Activated T-cell treated with anti-CD3 and anti-CD28 coated beads, Interleukin-2, amount 50 U/mL, for 24 hours (primary cell): ENCODE measurements around the gene RGS9.
A peak's percentile ranks its signal among the peaks of the same experiment; 100 is the strongest.

Source experiments
- DNase-seq: peaks from one replicate; pipeline ENCODE4 v3.0.0-alpha.2; 2020
- H3K27ac Mint-ChIP-seq: 2 replicates; pipeline ENCODE4 v1.8.0; 2020; ENCODE audit warnings: mild to moderate bottlenecking, mixed read lengths
- H3K27me3 Mint-ChIP-seq: 2 replicates; pipeline ENCODE4 v1.8.0; 2020; ENCODE audit warnings: mixed read lengths
- H3K36me3 Mint-ChIP-seq: 2 replicates; pipeline ENCODE4 v1.8.0; 2020; ENCODE audit warnings: low read depth, mixed read lengths
- H3K4me1 Mint-ChIP-seq: 2 replicates; pipeline ENCODE4 v1.8.0; 2020; ENCODE audit warnings: low read depth, mixed read lengths
- H3K4me3 Mint-ChIP-seq: 2 replicates; pipeline ENCODE4 v1.8.0; 2020; ENCODE audit warnings: mild to moderate bottlenecking, moderate library complexity, mixed read lengths
- H3K9me3 Mint-ChIP-seq: 2 replicates; pipeline ENCODE4 v1.8.0; 2020; ENCODE audit warnings: mixed read lengths

Gene RGS9

DNA sequence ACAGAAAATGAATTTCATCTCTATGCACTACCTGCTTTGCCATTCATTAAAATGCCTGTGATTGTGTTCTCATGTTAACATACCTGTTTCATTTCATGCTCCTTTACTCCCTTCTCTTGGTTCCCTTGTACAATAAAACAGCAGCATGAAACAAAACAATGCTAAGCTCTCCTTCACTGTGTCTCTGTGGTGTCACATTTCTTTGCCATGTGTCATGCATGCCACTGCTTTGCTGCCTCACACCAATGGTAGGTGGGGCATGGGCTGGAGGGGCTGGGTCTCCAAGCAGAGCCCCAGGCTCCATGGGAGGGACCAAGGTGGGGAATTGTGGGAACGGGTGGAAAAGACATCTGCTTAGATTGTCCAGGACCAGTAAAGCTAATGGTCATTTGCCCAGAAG is 83.6 kb downstream of the RGS9 start:
- Mint-ChIP-seq H3K36me3 (no peaks in the 10 kb centered on the region), H3K4me3 (no peak overlapping the region), H3K27ac (no peak overlapping the region), H3K9me3 (no peaks in the 10 kb centered on the region), H3K27me3 (peaks cover 20% of the 10 kb centered on the region), H3K4me1 (no peaks in the 10 kb centered on the region)
- DNase-seq: no peak

DNA sequence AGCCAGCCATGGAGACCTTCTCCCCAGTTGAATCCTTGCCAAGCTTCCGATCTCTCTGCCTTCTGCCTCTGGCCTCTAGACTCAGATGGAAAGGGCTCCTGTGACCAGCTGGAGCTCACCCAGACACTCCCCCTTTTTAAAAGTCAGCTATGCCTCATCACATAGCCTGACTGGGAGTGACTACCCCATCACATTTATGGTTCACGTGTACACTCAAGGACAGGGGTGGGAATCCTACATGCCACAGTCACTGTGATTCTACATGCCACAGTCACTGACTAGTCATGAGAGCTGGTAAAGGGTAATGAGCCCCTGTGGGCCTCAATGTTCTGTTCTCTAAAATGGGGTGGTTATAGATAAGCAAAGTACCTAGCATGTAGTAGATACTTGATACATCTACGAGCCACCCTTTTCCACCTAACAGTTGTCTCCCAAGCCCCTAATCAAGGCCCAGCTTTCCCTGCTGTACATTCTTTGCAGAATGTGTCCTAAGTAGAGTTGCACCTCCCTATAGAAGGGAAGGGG is 85.1 kb downstream of the RGS9 start:
- no peak overlapping the region for H3K27ac Mint-ChIP-seq

DNA sequence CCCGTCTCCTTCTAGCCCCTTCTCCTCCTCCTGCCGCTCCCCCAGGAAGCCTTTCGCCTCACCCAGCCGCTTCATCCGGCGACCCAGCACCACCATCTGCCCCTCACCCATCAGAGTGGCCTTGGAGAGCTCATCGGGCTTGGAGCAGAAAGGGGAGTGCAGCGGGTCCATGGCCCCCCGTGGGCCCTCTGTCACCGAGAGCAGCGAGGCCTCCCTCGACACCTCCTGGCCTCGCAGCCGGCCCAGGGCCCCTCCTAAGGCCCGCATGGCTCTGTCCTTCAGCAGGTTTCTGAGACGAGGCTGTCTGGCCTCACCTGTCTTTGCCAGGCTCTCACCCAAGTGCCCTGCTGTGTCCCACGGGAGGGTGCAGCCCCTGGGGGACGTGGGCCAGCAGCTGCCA is 87.9 kb downstream of the RGS9 start:
- H3K27ac Mint-ChIP-seq: no peak overlapping the region
- no peaks in the 10 kb centered on the region for H3K9me3 Mint-ChIP-seq
- peaks cover 11% of the 10 kb centered on the region for H3K27me3 Mint-ChIP-seq
- no peaks in the 10 kb centered on the region for H3K36me3 Mint-ChIP-seq
- H3K4me1 Mint-ChIP-seq: peaks cover 24% of the 10 kb centered on the region
- H3K4me3 Mint-ChIP-seq: no peak overlapping the region
- no peak for DNase-seq

More for the DNA sequence above, 85.1 kb downstream of the RGS9 start:
- Mint-ChIP-seq H3K4me3 (no peak overlapping the region), H3K4me1 (no peaks in the 10 kb centered on the region), H3K36me3 (no peaks in the 10 kb centered on the region), H3K9me3 (no peaks in the 10 kb centered on the region), H3K27me3 (peaks cover 21% of the 10 kb centered on the region)
- DNase-seq: no peak

DNA sequence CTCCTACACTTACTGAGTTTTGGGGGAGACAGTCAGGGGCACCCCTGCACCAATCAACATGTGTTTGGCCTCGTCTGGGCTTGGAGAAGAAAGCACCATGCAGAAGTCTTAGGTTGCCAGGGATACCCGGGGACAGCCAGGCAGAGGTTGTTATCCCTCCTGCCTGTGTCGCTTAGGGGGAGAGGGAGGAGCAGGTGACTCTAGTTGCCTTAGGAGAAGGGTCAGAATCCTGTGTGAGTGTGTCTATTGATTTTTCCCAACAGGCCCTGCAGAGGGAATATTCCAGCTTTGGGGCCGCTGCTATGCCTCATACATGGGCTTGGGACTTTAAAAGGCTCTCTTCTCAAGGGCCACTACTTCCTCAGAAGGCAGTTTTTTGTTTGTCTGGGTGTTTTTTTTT is 89.1 kb downstream of the RGS9 start:
- DNase-seq: no peak
- no peaks in the 10 kb centered on the region for H3K9me3 Mint-ChIP-seq
- no peak overlapping the region for H3K27ac Mint-ChIP-seq
- H3K4me3 Mint-ChIP-seq: no peak overlapping the region
- H3K27me3 Mint-ChIP-seq: peaks cover 11% of the 10 kb centered on the region
- H3K36me3 Mint-ChIP-seq: no peaks in the 10 kb centered on the region
- peaks cover 34% of the 10 kb centered on the region for H3K4me1 Mint-ChIP-seq

DNA sequence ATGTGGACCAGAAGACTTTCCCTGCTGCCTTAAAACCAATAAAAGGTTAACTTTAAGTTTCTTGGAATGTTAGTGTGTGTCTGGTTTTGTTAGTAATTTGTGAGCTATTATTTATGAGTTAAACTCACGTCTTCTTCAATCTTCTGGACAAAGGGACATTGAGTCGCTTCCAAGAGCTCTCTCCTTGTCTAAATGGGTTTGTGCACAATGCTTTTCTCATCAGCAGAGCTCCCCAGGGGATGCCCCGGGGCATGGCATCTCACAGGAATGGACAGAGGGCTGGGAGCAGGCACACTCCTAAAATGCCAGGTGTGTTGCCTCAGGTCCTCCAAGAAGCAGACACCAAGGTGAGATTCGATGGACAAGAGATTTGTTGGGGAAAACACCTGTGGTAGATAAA is 90.5 kb downstream of the RGS9 start:
- Mint-ChIP-seq H3K4me3 (no peak overlapping the region), H3K27ac (no peak overlapping the region), H3K36me3 (no peaks in the 10 kb centered on the region), H3K9me3 (no peaks in the 10 kb centered on the region), H3K27me3 (peaks cover 11% of the 10 kb centered on the region), H3K4me1 (peaks cover 38% of the 10 kb centered on the region)
- no peak for DNase-seq

DNA sequence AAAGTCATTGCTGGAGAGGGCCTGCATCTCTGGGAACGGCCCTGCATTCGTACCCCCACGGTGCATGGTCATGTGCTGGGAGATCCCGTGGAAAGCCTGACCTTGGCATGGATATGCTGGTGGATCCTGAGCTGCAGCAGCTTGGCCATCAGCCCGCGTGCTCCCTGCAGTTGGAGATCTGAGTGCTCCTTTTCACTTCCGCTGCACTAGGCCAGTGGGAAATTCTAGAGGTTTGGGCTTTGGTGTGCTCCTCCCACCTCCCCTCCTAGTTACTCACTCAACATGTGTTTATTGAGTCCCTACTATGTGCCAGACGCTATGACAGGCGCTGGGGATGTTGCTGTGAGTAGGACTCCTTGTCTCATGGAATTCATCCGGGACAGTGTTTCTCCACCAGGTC is 91.1 kb downstream of the RGS9 start:
- H3K4me1 Mint-ChIP-seq: peaks cover 38% of the 10 kb centered on the region
- H3K36me3 Mint-ChIP-seq: no peaks in the 10 kb centered on the region
- no peaks in the 10 kb centered on the region for H3K9me3 Mint-ChIP-seq
- peak overlapping the region; percentile 59 for H3K4me3 Mint-ChIP-seq
- peaks cover 11% of the 10 kb centered on the region for H3K27me3 Mint-ChIP-seq
- H3K27ac Mint-ChIP-seq: peak overlapping the region; percentile 94
- no peak for DNase-seq

DNA sequence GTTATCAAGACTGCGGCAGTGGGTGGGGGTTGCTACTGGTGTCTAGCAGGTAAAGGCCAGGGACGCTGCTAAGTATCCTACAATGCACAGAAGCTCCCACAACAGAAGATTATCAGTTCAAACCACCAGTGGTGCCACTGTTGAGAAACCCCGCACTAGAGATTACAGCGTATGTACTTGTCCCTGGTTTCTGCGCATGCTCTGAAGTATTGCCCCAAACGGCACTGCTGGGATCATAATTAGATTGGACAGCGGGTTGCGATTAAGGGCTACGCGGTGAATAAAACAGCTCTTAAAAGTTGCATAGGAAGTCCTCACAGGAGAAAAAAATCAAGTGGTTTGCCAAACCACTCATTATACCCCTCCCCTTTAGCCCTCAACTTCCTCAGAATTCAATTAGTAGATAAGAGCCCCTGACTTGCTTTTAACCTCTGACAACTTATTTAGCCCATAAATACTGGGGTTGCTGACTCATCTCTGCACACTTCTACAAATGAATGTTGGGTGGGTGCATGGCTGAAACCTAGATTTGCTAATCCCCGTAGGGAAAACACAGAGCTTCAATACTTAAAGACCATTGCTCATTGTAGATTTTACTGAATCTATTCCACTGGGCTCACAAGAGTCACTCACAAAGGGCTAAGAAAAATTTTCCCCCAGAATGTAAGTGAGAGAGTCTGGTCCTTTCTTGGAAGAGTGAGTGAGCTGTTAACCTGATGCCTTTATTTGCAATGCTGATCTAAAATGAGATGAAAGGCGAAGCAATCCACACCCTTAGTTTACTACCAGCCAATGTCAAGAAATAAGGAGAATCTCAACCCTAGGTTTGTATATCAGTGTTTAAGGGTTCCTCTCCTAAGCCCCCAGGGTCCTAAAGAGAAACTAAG is 91.8 kb downstream of the RGS9 start:
- Mint-ChIP-seq H3K9me3 (no peaks in the 10 kb centered on the region), H3K4me1 (peaks cover 38% of the 10 kb centered on the region), H3K27me3 (peaks cover 11% of the 10 kb centered on the region), H3K27ac (peak overlapping the region; percentile 94), H3K4me3 (peak overlapping the region; percentile 59), H3K36me3 (no peaks in the 10 kb centered on the region)
- DNase-seq: peak; percentile 50

DNA sequence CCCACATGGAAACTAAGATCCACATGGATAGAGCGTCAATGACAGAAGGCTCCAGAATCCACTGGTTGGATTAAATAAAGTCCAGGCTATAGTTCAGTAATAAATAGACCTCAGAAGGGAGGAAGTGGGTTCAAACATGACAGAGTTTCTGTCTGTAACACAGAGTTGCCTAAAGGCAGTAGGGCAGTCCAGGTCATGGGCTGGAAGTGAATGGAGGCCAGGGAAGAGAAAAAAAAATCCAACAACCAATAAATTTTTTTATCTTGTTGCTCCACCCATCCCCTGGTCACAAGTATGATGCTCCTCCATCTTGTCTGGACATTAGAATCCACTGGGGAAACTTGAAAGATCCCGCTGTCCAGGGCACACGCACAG is 92.4 kb downstream of the RGS9 start:
- peak overlapping the region; percentile 5 for H3K4me3 Mint-ChIP-seq
- no peaks in the 10 kb centered on the region for H3K36me3 Mint-ChIP-seq
- peak overlapping the region; percentile 94 for H3K27ac Mint-ChIP-seq
- H3K9me3 Mint-ChIP-seq: no peaks in the 10 kb centered on the region
- H3K27me3 Mint-ChIP-seq: peaks cover 11% of the 10 kb centered on the region
- H3K4me1 Mint-ChIP-seq: peaks cover 38% of the 10 kb centered on the region
- DNase-seq: no peak

DNA sequence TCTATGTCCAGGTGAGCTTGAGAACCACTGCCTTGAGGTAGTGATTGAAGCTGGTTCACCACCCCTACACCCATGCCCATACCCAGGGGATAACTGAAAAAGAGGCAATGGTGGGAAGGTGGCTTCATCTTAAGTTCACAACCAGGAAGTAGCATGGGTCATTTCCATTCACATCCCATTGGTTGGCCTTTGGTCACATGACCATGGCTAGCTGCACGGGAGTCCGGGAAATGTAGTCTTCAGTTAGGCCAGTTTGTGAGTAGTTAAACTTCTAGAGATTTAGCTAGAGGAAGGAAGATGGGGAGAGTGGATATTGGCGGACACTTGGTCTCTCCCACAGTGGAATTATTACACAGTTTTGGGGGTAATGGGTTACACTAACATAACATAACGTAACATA is 92.9 kb downstream of the RGS9 start:
- no peak for DNase-seq
- Mint-ChIP-seq H3K9me3 (no peaks in the 10 kb centered on the region), H3K36me3 (no peaks in the 10 kb centered on the region), H3K4me1 (peaks cover 40% of the 10 kb centered on the region), H3K27me3 (peaks cover 11% of the 10 kb centered on the region), H3K4me3 (no peak overlapping the region), H3K27ac (peak overlapping the region; percentile 94)

DNA sequence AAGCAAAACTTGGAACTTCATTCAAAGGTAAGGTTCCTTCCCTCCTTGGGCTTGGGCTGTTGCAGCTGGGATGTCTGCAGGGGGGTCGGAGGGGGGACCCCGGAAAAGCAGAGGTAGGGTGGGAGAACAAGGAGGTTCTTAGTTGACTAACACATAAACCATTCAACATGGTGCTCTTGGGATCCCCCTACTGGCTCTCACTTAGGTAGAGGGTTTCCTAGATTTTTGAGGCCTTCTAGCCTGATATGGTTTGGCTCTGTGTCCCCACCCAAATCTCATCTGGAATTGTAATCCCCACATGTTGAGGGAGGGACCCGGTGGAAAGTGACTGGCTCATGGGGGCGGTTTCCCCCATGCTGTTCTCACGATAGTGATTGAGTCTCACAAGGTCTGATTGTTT is 93.9 kb downstream of the RGS9 start:
- H3K9me3 Mint-ChIP-seq: no peaks in the 10 kb centered on the region
- H3K4me1 Mint-ChIP-seq: peaks cover 42% of the 10 kb centered on the region
- peaks cover 11% of the 10 kb centered on the region for H3K27me3 Mint-ChIP-seq
- DNase-seq: no peak
- H3K27ac Mint-ChIP-seq: no peak overlapping the region
- no peak overlapping the region for H3K4me3 Mint-ChIP-seq
- H3K36me3 Mint-ChIP-seq: no peaks in the 10 kb centered on the region

DNA sequence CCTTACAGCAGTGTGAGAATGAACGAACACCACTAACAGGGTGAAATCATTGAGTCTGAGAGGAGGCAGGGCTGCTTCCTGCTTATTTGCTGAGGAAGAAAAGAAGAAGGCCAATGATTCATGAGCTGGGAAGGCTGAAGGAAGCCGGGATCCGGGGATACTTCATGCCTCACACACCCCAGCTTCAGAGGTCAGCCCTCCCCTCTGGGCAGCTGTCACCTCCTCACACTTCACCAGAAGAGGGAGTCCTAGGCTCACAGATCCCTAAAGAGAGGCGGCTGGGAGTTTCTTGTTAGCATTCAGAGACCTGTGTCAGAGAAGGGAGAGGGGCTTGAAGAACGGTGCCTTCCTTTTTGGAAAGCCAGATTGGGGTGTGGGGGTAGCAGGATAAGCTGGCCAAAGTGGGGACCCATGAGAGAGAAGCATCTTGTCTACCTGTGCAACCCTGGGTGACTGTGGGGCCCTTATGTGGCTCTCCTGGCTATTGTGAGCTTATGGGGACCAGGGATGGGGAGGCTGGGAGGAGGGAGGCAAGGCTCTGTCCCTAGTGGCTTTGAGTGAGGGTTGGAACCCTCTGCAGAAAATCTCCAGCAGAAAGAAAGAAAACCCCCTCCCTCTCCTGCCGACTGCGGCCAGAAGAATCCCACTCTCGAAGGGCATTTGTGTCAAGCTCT is 94.6 kb downstream of the RGS9 start:
- H3K4me1 Mint-ChIP-seq: peaks cover 42% of the 10 kb centered on the region
- no peak overlapping the region for H3K4me3 Mint-ChIP-seq
- peak; percentile 59 for DNase-seq
- no peaks in the 10 kb centered on the region for H3K36me3 Mint-ChIP-seq
- no peaks in the 10 kb centered on the region for H3K9me3 Mint-ChIP-seq
- H3K27ac Mint-ChIP-seq: no peak overlapping the region
- peaks cover 9% of the 10 kb centered on the region for H3K27me3 Mint-ChIP-seq

DNA sequence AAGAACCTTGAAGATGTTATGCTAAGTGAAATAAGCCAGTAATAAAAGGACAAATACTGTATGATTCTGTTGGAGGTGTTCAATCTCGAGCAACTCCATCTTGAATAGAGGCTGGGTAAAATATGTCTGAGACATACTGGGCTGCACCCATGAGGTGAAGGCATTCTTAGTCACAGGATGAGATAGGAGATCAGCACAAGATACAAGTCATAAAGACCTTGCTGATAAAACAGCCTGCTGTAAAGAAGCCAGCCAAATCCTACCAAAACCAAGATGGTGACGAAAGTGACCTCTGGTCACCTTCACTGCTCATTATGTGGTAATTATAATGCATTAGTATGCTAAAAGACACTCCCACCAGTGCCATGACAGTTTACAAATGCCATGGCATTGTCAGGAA is 98.1 kb downstream of the RGS9 start:
- Mint-ChIP-seq H3K36me3 (no peaks in the 10 kb centered on the region), H3K4me3 (no peak overlapping the region)

DNA sequence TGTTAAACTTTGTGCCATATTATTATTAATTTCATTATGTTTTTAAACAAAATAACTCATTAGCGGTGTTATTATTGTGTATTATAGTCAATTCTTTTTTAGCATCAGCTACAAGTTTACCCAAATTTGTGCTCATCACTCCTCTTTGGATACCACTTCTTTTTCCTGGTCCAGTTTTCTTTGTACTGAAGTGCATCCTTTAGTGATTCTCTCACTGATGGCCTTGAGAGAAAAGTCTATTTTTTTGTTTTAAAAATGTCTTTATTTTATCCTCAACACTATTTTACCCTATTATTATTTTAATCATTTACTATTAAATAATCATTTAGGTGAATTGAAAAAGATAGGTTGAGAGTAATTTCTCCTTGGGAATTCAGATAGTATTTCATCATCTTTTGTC is 99.2 kb downstream of the RGS9 start:
- Mint-ChIP-seq H3K36me3 (no peaks in the 10 kb centered on the region), H3K27me3 (no peaks in the 10 kb centered on the region), H3K27ac (no peak overlapping the region), H3K9me3 (no peaks in the 10 kb centered on the region), H3K4me3 (no peak overlapping the region), H3K4me1 (peaks cover 8% of the 10 kb centered on the region)
- DNase-seq: no peak

More for the DNA sequence above, 98.1 kb downstream of the RGS9 start:
- Mint-ChIP-seq H3K4me1 (peaks cover 16% of the 10 kb centered on the region), H3K27me3 (no peaks in the 10 kb centered on the region), H3K27ac (no peak overlapping the region), H3K9me3 (no peaks in the 10 kb centered on the region)
- DNase-seq: no peak

DNA sequence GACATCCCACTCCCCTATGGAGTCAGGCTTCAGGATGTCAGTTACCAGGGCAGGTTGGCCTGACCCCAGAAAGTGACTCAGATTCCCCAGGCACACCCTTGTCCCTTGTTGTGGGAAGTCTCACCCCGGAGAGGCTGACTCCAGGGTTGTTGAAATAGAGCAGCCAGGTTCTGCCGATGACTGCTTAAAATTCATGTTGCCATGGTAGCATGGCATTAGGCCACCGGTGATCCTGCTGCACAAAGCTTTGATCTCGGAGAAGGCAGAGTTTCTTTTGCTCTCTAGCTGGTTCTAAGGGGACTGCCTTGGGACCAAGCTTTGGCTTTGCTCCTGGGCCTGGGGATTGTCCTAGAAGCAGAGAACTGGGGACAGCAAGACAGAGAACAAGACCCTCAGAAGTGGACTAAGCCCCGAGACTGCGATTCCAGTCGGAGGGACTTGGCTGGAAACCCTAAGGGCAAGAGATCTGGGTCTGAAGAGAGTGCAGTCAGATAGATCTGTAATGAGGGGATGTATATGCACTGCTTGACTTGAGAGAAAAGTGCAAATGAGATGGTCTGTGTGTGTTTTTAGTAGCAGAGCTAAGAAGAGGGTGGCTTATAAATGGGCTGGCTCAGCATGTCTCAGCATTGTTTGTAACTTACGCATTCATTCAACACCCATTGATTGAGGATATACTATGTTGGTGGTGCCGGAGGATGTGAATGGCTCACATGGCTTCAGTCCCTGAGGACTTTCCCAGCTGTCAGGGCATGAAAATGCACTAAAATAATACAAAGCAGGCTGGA is 106.9 kb downstream of the RGS9 start:
- no peak for DNase-seq
- Mint-ChIP-seq H3K4me3 (no peak overlapping the region), H3K27me3 (peaks cover 18% of the 10 kb centered on the region), H3K27ac (no peak overlapping the region), H3K36me3 (no peaks in the 10 kb centered on the region), H3K4me1 (peaks cover 10% of the 10 kb centered on the region), H3K9me3 (no peaks in the 10 kb centered on the region)
